GM10266 (cell line): Measurements from ENCODE around the gene AGMO.

Experiments used
- DNase-seq: peaks from one replicate; pipeline ENCODE4 v3.0.0; 2012; ENCODE audit errors: extremely low spot score
- TF ChIP-seq, protein P1 (sequence below): IDR thresholded peaks from 2 replicates; pipeline ENCODE4 v1.5.1; 2012; ENCODE audit warnings: mild to moderate bottlenecking, low read depth; ENCODE audit not compliant: control insufficient read depth, insufficient read depth; ENCODE audit errors: missing control alignments

Gene AGMO

DNA sequence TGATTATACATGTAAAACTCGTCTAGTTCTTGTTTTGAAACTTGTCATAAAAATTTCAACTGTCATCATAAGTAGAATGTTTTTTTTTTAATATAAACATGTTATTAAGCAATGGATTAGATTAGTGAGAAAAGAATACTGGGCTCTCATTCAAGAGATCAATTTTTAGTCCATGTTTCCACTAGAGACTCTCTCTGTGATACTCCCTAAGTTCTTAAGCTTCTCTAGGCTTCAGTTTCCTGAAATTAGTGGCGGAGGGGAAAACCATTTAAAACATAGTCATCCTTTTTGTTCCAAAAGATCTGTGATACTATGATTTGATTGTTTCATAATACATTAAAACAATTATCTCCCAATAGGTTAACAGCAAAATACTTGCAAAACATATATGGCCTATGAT, 142.2 kb downstream of the AGMO start:
- TF ChIP-seq, protein P1, sequence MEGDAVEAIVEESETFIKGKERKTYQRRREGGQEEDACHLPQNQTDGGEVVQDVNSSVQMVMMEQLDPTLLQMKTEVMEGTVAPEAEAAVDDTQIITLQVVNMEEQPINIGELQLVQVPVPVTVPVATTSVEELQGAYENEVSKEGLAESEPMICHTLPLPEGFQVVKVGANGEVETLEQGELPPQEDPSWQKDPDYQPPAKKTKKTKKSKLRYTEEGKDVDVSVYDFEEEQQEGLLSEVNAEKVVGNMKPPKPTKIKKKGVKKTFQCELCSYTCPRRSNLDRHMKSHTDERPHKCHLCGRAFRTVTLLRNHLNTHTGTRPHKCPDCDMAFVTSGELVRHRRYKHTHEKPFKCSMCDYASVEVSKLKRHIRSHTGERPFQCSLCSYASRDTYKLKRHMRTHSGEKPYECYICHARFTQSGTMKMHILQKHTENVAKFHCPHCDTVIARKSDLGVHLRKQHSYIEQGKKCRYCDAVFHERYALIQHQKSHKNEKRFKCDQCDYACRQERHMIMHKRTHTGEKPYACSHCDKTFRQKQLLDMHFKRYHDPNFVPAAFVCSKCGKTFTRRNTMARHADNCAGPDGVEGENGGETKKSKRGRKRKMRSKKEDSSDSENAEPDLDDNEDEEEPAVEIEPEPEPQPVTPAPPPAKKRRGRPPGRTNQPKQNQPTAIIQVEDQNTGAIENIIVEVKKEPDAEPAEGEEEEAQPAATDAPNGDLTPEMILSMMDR, result no peak
- DNase-seq, result no peak

DNA sequence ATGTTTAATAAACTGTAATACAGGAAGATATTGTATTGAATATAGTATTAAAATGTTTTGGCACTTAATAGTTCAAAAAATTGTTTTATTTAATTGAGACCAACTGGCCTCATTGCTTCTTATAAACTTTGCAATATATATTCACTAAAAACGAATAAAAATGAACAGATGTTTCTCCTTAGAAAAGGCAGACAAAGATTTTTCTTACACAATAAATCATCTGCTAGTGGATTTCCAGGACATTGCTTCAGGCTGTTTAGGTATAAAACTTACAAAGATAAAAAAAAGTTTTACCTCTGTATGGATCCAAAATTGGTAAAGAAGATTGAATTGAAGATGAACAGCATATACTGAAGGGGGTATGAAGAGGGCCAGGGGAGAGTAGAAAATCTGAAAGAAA, 143.6 kb downstream of the AGMO start:
- DNase-seq, result no peak
- TF ChIP-seq, protein P1, result no peak

DNA sequence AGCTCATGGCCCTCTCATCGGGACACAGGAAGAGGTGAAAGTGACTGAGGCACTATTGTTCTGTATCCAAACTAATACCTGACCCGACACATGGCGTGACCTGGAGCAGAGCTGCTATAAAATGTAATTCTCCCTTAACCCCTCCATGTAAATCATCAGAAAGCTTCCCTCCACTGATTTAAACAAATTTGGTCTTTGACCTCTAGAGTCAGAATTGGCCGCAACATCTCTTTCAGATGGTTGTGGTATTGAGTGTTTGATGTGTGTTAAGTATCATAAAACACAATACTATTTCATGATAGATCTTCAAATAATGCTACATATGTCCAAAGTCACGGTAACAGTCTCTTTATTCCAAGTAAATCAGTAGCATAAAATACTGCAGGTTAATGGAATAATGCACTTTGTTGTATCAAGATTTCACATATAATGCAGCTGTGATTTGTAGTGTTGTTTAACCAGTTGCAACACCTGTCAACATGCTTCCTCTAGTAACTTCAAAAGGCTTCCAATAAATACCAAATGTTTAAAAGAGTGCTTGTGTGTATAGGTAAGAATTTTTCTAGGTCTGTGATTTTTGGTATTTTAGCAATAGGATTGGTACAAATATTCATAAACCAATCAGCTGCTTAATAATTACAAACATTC, 144.3 kb downstream of the AGMO start:
- TF ChIP-seq, protein P1, result no peak
- no peak for DNase-seq

DNA sequence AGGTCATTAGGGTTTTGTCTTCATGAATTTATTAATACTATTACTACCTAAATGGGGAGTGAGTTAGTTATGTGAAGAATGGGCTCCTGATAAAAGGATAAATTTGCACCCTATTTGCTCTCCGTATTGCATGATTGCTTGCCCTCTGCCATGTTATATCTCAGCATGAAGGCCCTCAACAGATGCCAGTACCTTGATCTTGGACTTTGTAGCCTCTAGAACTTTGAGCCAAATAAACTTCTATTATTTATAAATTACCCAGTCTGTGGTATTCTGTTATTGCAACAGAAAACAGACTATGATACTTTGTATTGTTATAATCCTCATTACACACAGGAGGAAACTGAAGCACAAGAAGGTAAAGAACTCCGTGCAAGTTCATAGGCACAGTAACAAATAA, 150.8 kb downstream of the AGMO start:
- TF ChIP-seq, protein P1, result no peak
- DNase-seq, result no peak

DNA sequence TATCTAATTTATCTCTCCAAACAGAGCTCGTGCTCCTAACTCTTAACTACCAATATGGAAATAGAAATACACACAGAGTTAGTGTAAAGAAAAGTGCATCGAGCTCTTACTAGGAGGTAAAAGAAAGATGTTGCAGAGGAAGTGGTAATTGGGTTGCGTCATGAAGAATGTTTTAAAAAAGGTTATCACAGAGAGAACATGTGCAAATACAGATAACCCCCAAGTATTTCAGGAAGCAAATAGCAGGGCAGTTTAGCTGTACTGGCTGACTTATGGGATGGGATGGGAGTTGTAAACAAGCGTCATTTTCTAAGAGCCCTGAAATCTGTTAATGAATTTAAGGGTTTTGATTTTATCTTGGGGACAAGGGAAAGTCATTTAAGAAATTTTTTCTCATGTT, 153.9 kb downstream of the AGMO start:
- TF ChIP-seq, protein P1, result no peak
- no peak for DNase-seq

DNA sequence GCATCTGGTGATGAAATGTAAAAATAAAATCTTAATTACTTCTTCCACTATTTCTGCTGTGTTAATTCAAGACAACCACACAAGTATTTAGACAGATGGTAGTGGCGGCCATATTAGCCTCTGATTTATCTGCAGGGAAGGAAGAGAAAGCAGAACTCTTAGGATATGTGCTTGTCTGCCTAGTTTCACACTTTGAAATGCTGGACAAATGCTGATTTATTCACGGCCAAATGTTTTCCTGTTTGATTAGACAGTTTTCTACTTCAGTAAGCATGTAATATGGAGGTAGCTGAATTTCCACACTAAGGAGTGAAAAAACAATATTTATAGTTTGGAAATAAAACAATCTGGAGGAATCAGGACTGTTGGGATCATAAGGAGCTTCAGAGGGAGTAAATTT, 158.1 kb downstream of the AGMO start:
- TF ChIP-seq, protein P1, result no peak
- no peak for DNase-seq

DNA sequence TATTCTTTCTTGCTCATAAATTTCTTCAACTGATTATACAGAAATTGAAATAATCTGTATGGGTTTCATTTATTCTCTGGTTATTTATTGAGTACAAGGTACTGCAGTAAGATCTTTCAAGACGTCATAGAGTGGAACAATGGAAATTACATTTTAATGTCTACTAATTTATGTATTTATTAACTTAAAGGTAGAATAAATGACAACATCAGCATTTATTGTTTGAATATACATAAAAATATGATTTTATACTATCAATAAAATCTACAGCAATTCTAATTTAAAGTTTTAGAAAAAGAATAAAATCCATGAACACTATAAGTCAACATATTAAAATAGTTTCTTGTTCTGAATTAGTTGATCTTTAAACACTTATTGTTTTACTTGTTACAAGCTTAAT, 158.5 kb downstream of the AGMO start:
- TF ChIP-seq, protein P1, result no peak
- no peak for DNase-seq
